8988T (cell line): Measurements from ENCODE around the gene MBIP.
A peak's percentile ranks its signal among the peaks of the same experiment; 100 is the strongest.
"Not testable (repeated sequence)": the region's sequence is repeated elsewhere in the genome, so short reads cannot be mapped to it uniquely, and the experiment has no call there.

Source experiments
- DNase-seq: peaks from one replicate; pipeline ENCODE4 v3.0.0; 2011

Gene MBIP

GRCh38 chr14:36320200-36320896 is at the start of gene MBIP:
Gene MBIP, minus strand, starts transcription at chr14:36320637. Its CDS starts 49 bp downstream, at chr14:36320588.
- DNase-seq, result peak; percentile 62

GRCh38 chr14:36367985-36368774 is 47.7 kb upstream of the MBIP start:
- DNase-seq, result no peak

GRCh38 chr14:36365766-36366165 is 45.3 kb upstream of the MBIP start:
- no peak for DNase-seq

GRCh38 chr14:36363704-36364103 is 43.3 kb upstream of the MBIP start:
- DNase-seq, result no peak

- no peak for DNase-seq
These were observed 42.2 kb upstream of the MBIP start for GRCh38 chr14:36362648-36363047.

GRCh38 chr14:36361210-36361853 is 40.9 kb upstream of the MBIP start:
- DNase-seq, result no peak

GRCh38 chr14:36356862-36357261 is 36.4 kb upstream of the MBIP start:
- DNase-seq, result no peak

- no peak for DNase-seq
These were observed 25.6 kb upstream of the MBIP start for GRCh38 chr14:36346052-36346451.

GRCh38 chr14:36344211-36344610 is 23.8 kb upstream of the MBIP start:
- no peak for DNase-seq

GRCh38 chr14:36341811-36342210 is 21.4 kb upstream of the MBIP start:
- DNase-seq, result not testable (repeated sequence)

GRCh38 chr14:36340276-36340890 is 19.9 kb upstream of the MBIP start:
- no peak for DNase-seq

- no peak for DNase-seq
These were observed 19.4 kb upstream of the MBIP start for GRCh38 chr14:36339816-36340215.

GRCh38 chr14:36333119-36333518 is 12.7 kb upstream of the MBIP start:
- DNase-seq, result no peak

- not testable (repeated sequence) for DNase-seq
These were observed 7.1 kb upstream of the MBIP start for GRCh38 chr14:36327573-36327972.

- DNase-seq, result no peak
These were observed 5.4 kb upstream of the MBIP start for GRCh38 chr14:36325853-36326252.

GRCh38 chr14:36324897-36325296 is 4.5 kb upstream of the MBIP start:
- DNase-seq, result no peak

- no peak for DNase-seq
These were observed 502 bp upstream of the MBIP start for GRCh38 chr14:36320897-36321381.

- DNase-seq, result no peak
These were observed 588 bp downstream of the MBIP start for GRCh38 chr14:36319899-36320199.

GRCh38 chr14:36317650-36318049 is 2.8 kb downstream of the MBIP start:
- no peak for DNase-seq

- DNase-seq, result no peak
These were observed 4.3 kb downstream of the MBIP start for GRCh38 chr14:36316131-36316530.

- no peak for DNase-seq
These were observed 5.1 kb downstream of the MBIP start for GRCh38 chr14:36315159-36315853.

GRCh38 chr14:36313898-36314297 is 6.5 kb downstream of the MBIP start:
- DNase-seq, result no peak

- no peak for DNase-seq
These were observed 7.2 kb downstream of the MBIP start for GRCh38 chr14:36313206-36313605.
